NT2/D1 (cell line): Measurements from ENCODE around the gene CDH1.

Experiments used
- DNase-seq: peaks from one replicate; pipeline ENCODE4 v3.0.0-alpha.2; 2011; ENCODE audit warnings: low read depth, low spot score
- H3K27me3 ChIP-seq: 2 replicates; pipeline ENCODE4 v1.6.0; 2011; ENCODE audit warnings: mild to moderate bottlenecking; ENCODE audit not compliant: insufficient read length, insufficient read depth
- H3K36me3 ChIP-seq: 2 replicates; pipeline ENCODE4 v1.6.1; 2011; ENCODE audit warnings: mild to moderate bottlenecking, low read length, mixed read lengths; ENCODE audit not compliant: insufficient read depth, insufficient read length
- H3K4me1 ChIP-seq: 2 replicates; pipeline ENCODE4 v1.5.1; 2011; ENCODE audit not compliant: insufficient read depth, insufficient read length
- H3K4me3 ChIP-seq: 2 replicates; pipeline ENCODE4 v1.5.1; 2011; ENCODE audit warnings: low read depth; ENCODE audit not compliant: insufficient read length
- H3K9ac ChIP-seq: 2 replicates; pipeline ENCODE4 v1.6.0; 2011; ENCODE audit warnings: low read depth; ENCODE audit not compliant: insufficient read length
- H3K9me3 ChIP-seq: 2 replicates; pipeline ENCODE4 v1.5.1; 2011; ENCODE audit warnings: mild to moderate bottlenecking, low read length; ENCODE audit not compliant: insufficient read depth
- SUZ12 ChIP-seq: IDR thresholded peaks from 2 replicates; pipeline ENCODE4 v1.6.1; 2011; ENCODE audit not compliant: insufficient read length, insufficient read depth; ENCODE audit errors: extremely low read depth
- YY1 ChIP-seq: IDR thresholded peaks from 2 replicates; pipeline ENCODE4 v1.6.1; 2011; ENCODE audit not compliant: insufficient read length, insufficient read depth
- ZNF274 ChIP-seq: IDR thresholded peaks from 2 replicates; pipeline ENCODE4 v1.6.1; 2011; ENCODE audit warnings: mild to moderate bottlenecking, low read depth, low read length

CDH1 gene

DNA sequence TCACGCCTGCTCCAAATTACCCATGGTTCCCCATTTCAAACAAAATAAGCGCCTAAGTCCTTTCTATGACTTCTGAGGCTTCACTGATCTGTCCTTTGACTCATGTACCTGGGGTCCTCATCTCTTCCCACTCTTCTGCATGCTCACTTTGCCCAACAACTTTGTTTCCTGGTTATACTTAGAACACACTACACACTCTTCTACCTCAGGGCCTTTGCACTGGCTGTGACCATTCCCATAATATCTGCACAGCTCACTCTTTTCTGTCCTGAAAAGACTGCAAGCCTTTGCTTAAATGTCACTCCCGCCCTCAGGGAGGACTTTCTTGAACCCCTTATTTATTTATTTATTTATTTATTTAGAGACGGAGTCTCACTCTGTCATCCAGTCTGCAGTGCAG is 14.1 kb downstream of the CDH1 start:
- peaks cover 17% of the 10 kb centered on the region for H3K36me3 ChIP-seq
- H3K9ac ChIP-seq = no peak overlapping the region
- H3K27me3 ChIP-seq = no peaks in the 10 kb centered on the region
- H3K9me3 ChIP-seq = no peaks in the 10 kb centered on the region
- H3K4me3 ChIP-seq = no peak overlapping the region
- H3K4me1 ChIP-seq = peaks cover 6% of the 10 kb centered on the region
- no peak for DNase-seq
- TF ChIP-seq YY1 (no peak), SUZ12 (no peak)

DNA sequence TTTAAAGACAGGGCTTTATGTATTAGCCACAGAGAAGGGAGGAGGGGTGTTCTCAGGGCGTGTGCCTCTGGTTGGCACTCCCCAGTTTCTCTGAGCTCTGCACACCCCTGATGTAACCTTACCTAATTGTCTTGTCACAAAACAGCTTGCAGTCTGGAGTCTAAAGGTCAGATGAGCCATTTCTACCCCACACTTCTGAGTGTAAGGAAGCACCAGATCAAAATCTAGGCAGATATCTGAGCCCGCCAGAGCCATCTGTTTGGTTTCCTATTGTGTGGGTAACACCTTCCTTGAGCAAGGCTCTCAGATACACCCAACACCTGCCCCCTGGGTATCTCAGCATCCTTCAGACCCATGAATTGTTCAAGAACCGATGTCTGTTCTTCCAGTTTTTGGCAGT is 15.5 kb downstream of the CDH1 start:
- no peak for TF ChIP-seq YY1
- TF ChIP-seq SUZ12 = no peak
- TF ChIP-seq ZNF274 = no peak
- Histone ChIP-seq H3K9ac (no peak overlapping the region), H3K4me1 (peaks cover 9% of the 10 kb centered on the region), H3K9me3 (no peaks in the 10 kb centered on the region), H3K27me3 (no peaks in the 10 kb centered on the region), H3K36me3 (peaks cover 17% of the 10 kb centered on the region), H3K4me3 (no peak overlapping the region)
- DNase-seq = no peak

DNA sequence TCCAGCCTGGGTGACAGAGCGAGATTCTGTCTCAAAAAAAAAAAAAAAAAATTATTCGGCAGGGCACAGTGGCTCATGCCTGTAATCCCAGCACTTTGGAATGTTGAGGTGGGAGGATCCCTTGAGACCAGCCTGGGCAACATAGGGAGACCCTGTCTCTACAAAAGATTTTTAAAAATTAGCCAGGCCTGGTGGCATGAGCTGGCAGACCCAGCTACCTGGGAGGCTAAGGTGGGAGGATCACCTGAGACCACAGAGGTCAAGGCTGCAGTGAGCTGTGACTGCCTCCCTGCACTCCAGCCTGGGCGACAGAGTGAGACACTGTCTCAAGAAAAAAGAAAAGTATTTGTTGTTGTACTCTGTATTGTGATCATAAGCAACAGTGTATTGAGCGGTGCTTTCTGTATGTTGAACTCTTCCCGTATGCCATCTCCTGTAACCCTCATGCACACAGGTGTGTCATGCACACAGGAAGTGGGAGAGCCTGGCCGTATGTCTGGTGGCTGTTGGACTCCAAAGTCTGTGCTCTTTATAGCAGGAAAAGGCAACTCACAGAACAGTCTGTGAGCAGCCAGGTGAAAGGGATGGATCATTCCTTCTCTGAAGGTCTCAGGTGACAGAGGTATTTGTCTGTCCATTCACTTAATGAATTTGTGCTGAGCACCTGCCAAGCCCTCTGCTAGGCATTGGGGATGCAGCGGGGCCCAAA is 17.1 kb downstream of the CDH1 start:
- Histone ChIP-seq H3K9me3 (no peaks in the 10 kb centered on the region), H3K9ac (no peak overlapping the region), H3K4me1 (peaks cover 9% of the 10 kb centered on the region), H3K4me3 (no peak overlapping the region), H3K36me3 (peaks cover 10% of the 10 kb centered on the region), H3K27me3 (no peaks in the 10 kb centered on the region)
- TF ChIP-seq ZNF274 = no peak
- TF ChIP-seq SUZ12 = no peak
- TF ChIP-seq YY1 = no peak
- DNase-seq = no peak

DNA sequence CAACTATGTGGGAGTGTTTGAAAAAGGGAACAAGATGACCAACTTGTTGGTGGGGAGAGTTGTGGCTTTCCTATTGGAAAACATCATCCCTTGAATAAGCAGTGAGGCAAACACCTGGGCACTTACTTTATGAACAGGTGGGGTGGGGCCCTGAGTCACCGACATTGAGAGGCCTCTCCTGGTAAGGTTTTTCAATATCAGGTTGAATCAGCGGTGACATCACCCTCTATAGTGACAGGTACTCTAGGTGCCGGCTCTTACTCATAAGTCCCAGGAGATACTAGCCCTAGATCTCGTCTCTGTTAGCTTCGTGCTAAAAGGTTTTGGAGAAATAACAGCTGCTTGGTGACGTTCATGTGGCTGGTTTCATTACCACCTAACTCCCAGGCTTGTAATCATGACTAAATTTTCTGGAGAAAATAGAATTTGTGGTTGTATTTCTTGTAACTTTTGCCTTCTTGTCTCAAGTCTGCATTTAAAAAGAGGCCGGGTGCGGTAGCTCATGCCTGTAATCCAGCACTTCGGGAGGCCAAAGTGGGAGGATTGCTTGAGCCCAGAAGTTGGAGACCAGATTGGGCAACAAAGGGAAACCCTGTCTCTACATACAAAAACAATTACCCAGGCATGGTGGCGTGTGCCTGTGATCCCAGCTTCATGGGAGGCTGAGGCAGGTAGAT is 19.3 kb downstream of the CDH1 start:
- H3K36me3 ChIP-seq = no peaks in the 10 kb centered on the region
- H3K27me3 ChIP-seq = no peaks in the 10 kb centered on the region
- no peak for DNase-seq
- no peaks in the 10 kb centered on the region for H3K9me3 ChIP-seq
- H3K4me1 ChIP-seq = peaks cover 18% of the 10 kb centered on the region
- no peak overlapping the region for H3K4me3 ChIP-seq
- TF ChIP-seq ZNF274 = no peak
- H3K9ac ChIP-seq = no peak overlapping the region

DNA sequence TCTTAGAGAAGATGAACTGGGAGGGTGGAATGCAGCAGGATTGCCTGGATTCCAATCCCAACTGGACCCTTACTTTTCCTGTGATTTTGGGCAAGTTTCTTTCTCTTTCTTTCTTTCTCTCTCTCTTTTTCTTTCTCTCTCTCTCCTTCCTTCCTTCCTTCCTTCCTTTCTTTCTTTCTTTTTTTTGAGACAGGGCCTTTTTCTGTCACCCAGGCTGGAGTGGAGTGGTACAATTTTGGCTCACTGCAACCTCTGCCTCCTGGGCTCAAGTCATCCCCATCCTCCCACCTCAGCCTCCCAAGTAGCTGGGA is 20.5 kb downstream of the CDH1 start:
- DNase-seq = no peak
- H3K9me3 ChIP-seq = no peaks in the 10 kb centered on the region
- H3K4me3 ChIP-seq = no peak overlapping the region
- H3K36me3 ChIP-seq = no peaks in the 10 kb centered on the region
- TF ChIP-seq SUZ12 (no peak), YY1 (no peak), ZNF274 (no peak)
- no peaks in the 10 kb centered on the region for H3K27me3 ChIP-seq
- H3K9ac ChIP-seq = no peak overlapping the region
- H3K4me1 ChIP-seq = peaks cover 26% of the 10 kb centered on the region

DNA sequence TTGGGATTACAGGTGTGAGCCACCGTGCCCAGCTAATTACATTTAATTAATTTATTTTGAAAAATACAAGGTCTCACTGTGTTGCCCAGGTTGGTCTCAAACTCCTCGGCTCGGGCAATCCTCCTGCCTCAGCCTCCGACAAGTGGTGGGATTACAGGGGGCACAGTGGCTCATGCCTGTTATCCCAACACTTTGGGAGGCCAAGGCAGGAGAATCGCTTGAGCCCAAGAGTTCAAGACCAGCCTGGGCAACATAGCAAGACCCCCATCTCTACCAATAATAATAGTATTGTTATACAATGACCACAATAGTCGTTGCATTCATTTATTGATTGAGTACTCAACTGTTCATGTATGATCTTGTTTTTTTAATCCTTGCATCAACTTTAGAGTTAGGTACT is 22.0 kb downstream of the CDH1 start:
- Histone ChIP-seq H3K4me1 (peaks cover 27% of the 10 kb centered on the region), H3K27me3 (no peaks in the 10 kb centered on the region), H3K9ac (no peak overlapping the region), H3K36me3 (no peaks in the 10 kb centered on the region), H3K4me3 (no peak overlapping the region), H3K9me3 (no peaks in the 10 kb centered on the region)
- TF ChIP-seq SUZ12 (no peak), ZNF274 (no peak), YY1 (no peak)
- DNase-seq = no peak

DNA sequence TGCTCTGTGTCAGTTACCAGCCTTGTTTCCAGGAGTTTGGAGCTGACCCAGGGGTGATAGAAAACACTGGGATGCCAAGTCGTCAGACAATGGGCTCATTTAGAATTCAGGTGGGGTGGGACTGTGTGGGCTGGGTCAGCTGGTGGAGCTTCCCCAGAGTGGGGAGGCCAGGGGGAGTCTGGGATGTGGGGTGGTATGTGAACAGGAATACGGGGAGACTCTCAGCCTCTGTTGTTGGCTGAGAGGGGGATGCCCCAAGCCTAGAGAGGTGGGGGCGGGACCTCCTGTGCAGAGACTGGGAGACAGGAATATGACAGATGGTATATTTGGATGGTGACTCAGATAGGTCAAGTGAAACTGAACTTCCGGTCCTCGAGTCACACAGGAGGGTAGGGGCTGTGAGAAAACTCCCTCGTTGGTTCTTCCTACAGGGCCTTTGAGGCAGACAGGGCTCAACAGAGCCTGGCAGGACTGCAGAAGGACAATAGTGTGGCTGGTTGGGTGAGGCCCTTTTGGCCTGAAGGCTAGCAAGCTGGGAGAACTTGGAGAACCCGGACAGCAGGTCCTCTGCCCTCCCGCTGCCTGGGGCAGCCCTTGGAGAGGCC is 23.7 kb downstream of the CDH1 start:
- Histone ChIP-seq H3K9me3 (no peaks in the 10 kb centered on the region), H3K36me3 (no peaks in the 10 kb centered on the region), H3K4me3 (no peak overlapping the region), H3K9ac (no peak overlapping the region), H3K27me3 (no peaks in the 10 kb centered on the region), H3K4me1 (peaks cover 27% of the 10 kb centered on the region)
- no peak for DNase-seq
- TF ChIP-seq SUZ12 = no peak
- TF ChIP-seq ZNF274 = no peak
- no peak for TF ChIP-seq YY1
